WERI-Rb-1 (cell line): Measurements from ENCODE around the gene CLINT1.
"Not testable (repeated sequence)": the region's sequence is repeated elsewhere in the genome, so short reads cannot be mapped to it uniquely, and the experiment has no call there.

ENCODE experiments used
- DNase-seq: peaks from one replicate; pipeline ENCODE4 v3.0.0-alpha.2; 2020
- H3K27ac ChIP-seq: fragments of 250-450 bp; sonication (Bioruptor Pico); 2 replicates; pipeline ENCODE4 v1.5.1; 2020; ENCODE audit warnings: mild to moderate bottlenecking, moderate library complexity
- H3K27me3 ChIP-seq: fragments of 250-450 bp; sonication (Bioruptor Pico); 2 replicates; pipeline ENCODE4 v1.5.1; 2021; ENCODE audit warnings: mild to moderate bottlenecking, low read depth, moderate library complexity; ENCODE audit not compliant: insufficient read depth, severe bottlenecking
- H3K36me3 ChIP-seq: fragments of 250-450 bp; sonication (Bioruptor Pico); 2 replicates; pipeline ENCODE4 v1.5.1; 2020; ENCODE audit warnings: mild to moderate bottlenecking, moderate library complexity
- H3K4me3 ChIP-seq: 2 replicates; pipeline ENCODE4 v1.5.1; 2011; ENCODE audit warnings: low read depth, mild to moderate bottlenecking, control low read depth, low read length
- H3K9me3 ChIP-seq: fragments of 250-450 bp; sonication (Bioruptor Pico); 2 replicates; pipeline ENCODE4 v1.5.1; 2021; ENCODE audit warnings: mild to moderate bottlenecking, moderate library complexity; ENCODE audit not compliant: severe bottlenecking
- TF ChIP-seq, protein P1 (sequence below): IDR thresholded peaks from 2 replicates; pipeline ENCODE4 v1.5.1; 2011; ENCODE audit warnings: low read depth, mild to moderate bottlenecking, control low read depth, inconsistent platforms, low read length

Gene CLINT1

DNA sequence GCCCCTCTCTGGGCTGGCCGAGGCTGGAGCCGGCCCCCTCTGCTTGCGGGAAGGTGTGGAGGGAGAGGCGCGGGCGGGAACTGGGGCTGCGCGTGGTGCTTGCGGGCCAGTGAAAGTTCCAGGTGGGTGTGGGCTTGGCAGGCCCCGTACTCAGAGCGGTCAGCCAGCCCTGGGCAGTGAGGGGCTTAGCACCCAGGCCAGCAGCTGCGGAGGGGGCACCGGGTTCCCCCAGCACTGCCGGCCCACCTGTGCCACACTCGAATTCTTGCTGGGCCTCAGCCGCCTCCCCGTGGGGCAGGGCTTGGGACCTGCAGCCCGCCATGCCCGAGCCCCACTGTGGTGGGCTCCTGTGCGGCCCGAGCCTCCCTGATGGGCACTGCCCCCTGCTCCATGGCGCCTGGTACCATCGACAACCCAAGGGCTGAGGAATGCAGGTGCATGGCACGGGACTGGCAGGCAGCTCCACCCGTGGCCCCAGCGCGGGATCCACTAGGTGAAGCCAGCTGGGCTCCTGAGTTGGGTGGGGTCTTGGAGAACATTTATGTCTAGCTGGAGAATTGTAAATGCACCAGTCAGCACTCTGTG lies 27.9 kb upstream of the CLINT1 start:
- Histone ChIP-seq H3K27me3 (no peaks in the 10 kb centered on the region), H3K9me3 (peaks cover 2% of the 10 kb centered on the region), H3K4me3 (no peak overlapping the region), H3K36me3 (no peaks in the 10 kb centered on the region), H3K27ac (no peak overlapping the region)
- TF ChIP-seq, protein P1, sequence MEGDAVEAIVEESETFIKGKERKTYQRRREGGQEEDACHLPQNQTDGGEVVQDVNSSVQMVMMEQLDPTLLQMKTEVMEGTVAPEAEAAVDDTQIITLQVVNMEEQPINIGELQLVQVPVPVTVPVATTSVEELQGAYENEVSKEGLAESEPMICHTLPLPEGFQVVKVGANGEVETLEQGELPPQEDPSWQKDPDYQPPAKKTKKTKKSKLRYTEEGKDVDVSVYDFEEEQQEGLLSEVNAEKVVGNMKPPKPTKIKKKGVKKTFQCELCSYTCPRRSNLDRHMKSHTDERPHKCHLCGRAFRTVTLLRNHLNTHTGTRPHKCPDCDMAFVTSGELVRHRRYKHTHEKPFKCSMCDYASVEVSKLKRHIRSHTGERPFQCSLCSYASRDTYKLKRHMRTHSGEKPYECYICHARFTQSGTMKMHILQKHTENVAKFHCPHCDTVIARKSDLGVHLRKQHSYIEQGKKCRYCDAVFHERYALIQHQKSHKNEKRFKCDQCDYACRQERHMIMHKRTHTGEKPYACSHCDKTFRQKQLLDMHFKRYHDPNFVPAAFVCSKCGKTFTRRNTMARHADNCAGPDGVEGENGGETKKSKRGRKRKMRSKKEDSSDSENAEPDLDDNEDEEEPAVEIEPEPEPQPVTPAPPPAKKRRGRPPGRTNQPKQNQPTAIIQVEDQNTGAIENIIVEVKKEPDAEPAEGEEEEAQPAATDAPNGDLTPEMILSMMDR: no peak
- no peak for DNase-seq

DNA sequence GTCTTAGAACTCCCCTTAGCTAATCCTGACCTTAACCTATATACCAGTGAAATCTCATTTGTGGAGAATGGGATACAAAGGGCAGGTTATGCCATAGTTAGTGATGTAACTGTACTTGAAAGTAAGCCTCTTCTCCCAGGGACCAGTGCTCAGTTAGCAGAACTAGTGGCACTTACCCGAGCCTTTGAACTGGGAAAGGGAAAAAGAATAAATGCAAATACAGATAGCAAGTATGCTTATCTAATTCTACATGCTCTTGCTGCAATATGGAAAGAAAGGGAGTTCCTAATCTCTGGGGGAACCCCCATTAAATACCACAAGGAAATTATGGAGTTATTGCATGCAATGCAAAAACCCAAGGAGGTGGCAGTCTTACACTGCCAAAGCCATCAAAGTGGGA lies 26.1 kb upstream of the CLINT1 start:
- not testable (repeated sequence) for DNase-seq

DNA sequence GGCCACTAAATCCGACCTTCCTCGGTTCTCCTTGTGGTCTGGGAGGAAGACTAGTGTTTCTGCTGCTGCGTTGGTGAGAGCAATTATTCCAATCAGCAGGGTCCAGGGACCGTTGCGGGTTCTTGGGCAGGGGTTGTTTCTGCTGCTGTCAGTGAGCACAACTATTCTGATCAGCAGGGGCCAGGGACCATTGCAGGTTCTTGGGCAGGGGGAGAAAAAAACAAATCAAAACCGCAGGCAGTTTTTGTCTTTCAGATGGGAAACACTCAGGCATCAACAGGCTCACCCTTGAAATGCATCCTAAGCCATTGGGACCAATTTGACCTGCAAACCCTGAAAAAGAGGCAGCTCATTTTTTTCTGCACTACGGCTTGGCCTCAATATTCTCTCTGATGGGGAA lies 22.6 kb upstream of the CLINT1 start:
- not testable (repeated sequence) for DNase-seq

More for the DNA sequence above, 26.1 kb upstream of the CLINT1 start:
- H3K9me3 ChIP-seq, H3K4me3 ChIP-seq, H3K36me3 ChIP-seq, H3K27me3 ChIP-seq, H3K27ac ChIP-seq: not testable (repeated sequence)

DNA sequence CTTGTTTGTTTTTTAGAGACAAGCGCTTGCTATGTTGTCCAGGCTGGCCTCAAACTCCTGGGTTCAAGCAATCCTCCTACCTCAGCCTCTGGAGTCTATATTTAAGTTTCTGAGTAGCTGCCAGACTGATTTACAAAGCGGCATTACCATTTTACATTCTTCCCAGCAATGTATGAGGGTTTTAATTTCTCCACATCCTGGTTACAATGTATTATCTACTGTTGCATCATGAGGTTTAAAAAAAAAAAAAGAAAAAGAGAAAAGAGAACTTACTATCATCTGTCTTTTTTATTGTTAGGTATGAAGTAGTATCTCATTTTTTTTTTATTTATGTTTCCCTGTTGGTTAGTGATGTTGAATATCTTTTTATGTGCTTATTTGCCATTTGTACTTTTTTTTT lies 18.9 kb upstream of the CLINT1 start:
- no peaks in the 10 kb centered on the region for H3K36me3 ChIP-seq
- H3K4me3 ChIP-seq: no peak overlapping the region
- no peaks in the 10 kb centered on the region for H3K27me3 ChIP-seq
- H3K27ac ChIP-seq: no peak overlapping the region
- TF ChIP-seq, protein P1: no peak
- peaks cover 5% of the 10 kb centered on the region for H3K9me3 ChIP-seq
- no peak for DNase-seq

More for the DNA sequence above, 22.6 kb upstream of the CLINT1 start:
- H3K36me3 ChIP-seq, H3K27ac ChIP-seq, H3K4me3 ChIP-seq, H3K9me3 ChIP-seq, H3K27me3 ChIP-seq: not testable (repeated sequence)

DNA sequence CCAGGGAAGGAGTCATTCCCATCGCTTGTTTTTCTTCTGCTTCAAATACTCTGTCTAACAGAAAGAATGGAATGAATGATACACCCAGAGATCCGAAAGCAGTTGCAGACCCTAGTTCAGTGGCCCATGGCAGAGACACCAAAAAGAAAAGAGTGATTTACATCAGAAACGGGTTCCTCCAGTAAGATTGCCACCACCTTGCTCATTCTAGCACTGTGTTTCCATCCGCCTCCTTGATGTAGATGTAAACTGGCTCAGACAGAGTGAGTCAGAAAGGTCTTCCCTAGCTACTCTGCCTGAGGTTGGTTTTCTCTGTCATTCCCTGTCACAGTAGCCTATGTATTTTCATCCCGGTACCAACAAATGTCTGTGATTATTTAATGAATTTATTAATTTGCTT lies 15.9 kb upstream of the CLINT1 start:
- Histone ChIP-seq H3K4me3 (no peak overlapping the region), H3K36me3 (no peaks in the 10 kb centered on the region), H3K27ac (no peak overlapping the region), H3K9me3 (no peaks in the 10 kb centered on the region), H3K27me3 (no peaks in the 10 kb centered on the region)
- TF ChIP-seq, protein P1: no peak
- no peak for DNase-seq

DNA sequence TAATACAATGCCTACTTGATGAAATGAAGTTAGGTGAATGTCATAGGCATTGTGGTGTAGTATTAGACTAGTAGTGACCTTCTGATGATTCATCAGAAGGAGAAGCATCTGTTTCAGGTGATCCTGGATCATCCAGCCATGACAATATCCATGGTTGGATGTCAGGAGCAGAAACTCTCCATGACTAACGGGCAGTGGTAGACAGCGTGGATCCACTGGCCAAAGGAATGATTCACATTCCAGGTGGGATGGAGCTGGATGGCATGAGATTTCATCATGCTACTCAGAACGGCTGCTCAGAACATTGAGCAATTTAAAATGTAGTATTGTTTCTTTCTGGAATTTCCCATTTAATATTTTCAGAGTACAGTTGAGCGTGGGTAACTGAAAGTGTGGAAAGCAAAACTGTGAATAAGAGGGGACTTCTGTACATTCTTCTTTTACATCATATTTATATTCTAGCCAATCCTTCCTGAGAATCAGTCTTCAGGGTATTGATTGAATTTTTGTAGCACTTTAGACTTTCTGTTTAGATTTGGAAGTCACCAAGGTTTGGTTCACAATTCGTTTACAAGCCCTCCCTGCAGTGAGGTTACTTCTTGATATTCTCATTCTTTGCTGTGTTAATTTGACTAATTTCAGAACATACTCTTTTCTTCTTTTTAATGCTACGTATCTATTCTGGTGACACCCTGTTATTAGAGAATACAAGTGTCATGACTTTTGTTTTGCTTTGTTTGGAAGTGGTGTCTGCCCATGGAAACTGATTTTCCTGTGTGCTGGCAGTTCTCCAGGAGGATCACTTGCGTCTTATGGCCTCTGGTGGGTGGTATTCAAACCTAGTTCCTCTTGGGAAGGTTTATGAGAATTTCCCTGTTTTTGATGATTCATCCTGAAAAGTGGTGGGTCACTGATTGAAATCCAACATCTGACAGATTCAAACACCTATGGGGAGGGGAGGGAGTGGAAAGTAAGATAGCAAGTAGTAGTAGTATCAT lies 12.2 kb upstream of the CLINT1 start:
- DNase-seq: no peak
- Histone ChIP-seq H3K27me3 (no peaks in the 10 kb centered on the region), H3K9me3 (no peaks in the 10 kb centered on the region), H3K27ac (no peak overlapping the region), H3K4me3 (no peak overlapping the region), H3K36me3 (no peaks in the 10 kb centered on the region)
- TF ChIP-seq, protein P1: no peak
